PC-9 (cell line): Measurements from ENCODE around the gene TTC39C. TPM values are rescaled to one million over a fixed set of nuclear protein-coding genes. Genes with fewer than 3 reads are reported as not detected.

Experiments
- BruUV-seq: library from RNA; stranded (reverse); fragments of 400-500 nt; replicated peaks from 2 replicates; lab custom pipeline; 2021; lab: Mats Ljungman, UMichigan
- CTCF ChIA-PET: fragments of 300-600 bp; sonication (Branson Sonifier 250); formaldehyde crosslinking; loops from one replicate; lab custom pipeline; 2022; ENCODE audit warnings: antibody characterized with exemption; lab: Charles Lee
- POLR2A ChIA-PET: fragments of 300-600 bp; sonication (Branson Sonifier 250); formaldehyde crosslinking; loops from one replicate; lab custom pipeline; 2022; ENCODE audit warnings: antibody characterized with exemption; ENCODE audit not compliant: unreplicated experiment; lab: Charles Lee
- DNase-seq, 2 experiments: peaks; one replicate each; pipeline versions ENCODE4 v3.0.0 to v3.0.0-alpha.2; 2015 to 2022; ENCODE audit warnings: mixed read lengths in 1 of 2
- H2AFZ ChIP-seq: fragments of 200-600 bp; sonication (generic); 2 replicates; pipeline ENCODE4 v1.8.1; 2017; ENCODE audit warnings: antibody characterized with exemption
- H3F3A ChIP-seq: fragments of 200-600 bp; sonication (generic); 2 replicates; pipeline ENCODE4 v1.8.1; 2017; ENCODE audit warnings: antibody characterized with exemption, mild to moderate bottlenecking, low read depth; ENCODE audit not compliant: insufficient read depth
- H3K27ac ChIP-seq: fragments of 200-600 bp; sonication (generic); 2 replicates; pipeline ENCODE4 v1.6.1; 2016; ENCODE audit warnings: mixed run types
- H3K27me3 ChIP-seq: fragments of 200-600 bp; sonication (generic); 2 replicates; pipeline ENCODE4 v1.6.1; 2016; ENCODE audit warnings: low read depth, mixed run types; ENCODE audit not compliant: insufficient read depth
- H3K36me3 ChIP-seq: fragments of 200-600 bp; sonication (generic); 2 replicates; pipeline ENCODE4 v1.6.1; 2016; ENCODE audit warnings: low read depth, mixed run types
- H3K4me1 ChIP-seq: fragments of 200-600 bp; sonication (generic); replicated peaks from 2 replicates; pipeline ENCODE4 v1.6.1; 2016; ENCODE audit warnings: mixed run types; ENCODE audit not compliant: insufficient read depth
- H3K4me2 ChIP-seq: fragments of 200-600 bp; sonication (generic); 2 replicates; pipeline ENCODE4 v1.6.1; 2017; ENCODE audit warnings: mixed run types
- H3K4me3 ChIP-seq: fragments of 200-600 bp; sonication (generic); 2 replicates; pipeline ENCODE4 v1.6.1; 2016; ENCODE audit warnings: mixed run types
- H3K79me2 ChIP-seq: fragments of 200-600 bp; sonication (generic); 2 replicates; pipeline ENCODE4 v1.6.1; 2017; ENCODE audit warnings: low read depth, mixed run types
- H3K9me2 ChIP-seq: fragments of 200-600 bp; sonication (generic); 2 replicates; pipeline ENCODE4 v1.8.1; 2017; ENCODE audit warnings: mild to moderate bottlenecking; ENCODE audit not compliant: insufficient read depth
- H3K9me3 ChIP-seq: fragments of 200-600 bp; sonication (generic); 2 replicates; pipeline ENCODE4 v1.8.1; 2016; ENCODE audit warnings: low read depth; ENCODE audit not compliant: insufficient read depth
- H4K20me1 ChIP-seq: fragments of 200-600 bp; sonication (generic); 2 replicates; pipeline ENCODE4 v1.8.1; 2017; ENCODE audit not compliant: insufficient read depth
- CTCF ChIP-seq: fragments of 200-600 bp; sonication (generic); conservative IDR thresholded peaks from 2 replicates; pipeline ENCODE4 v1.6.1; 2017; ENCODE audit warnings: mixed run types, antibody characterized with exemption, mild to moderate bottlenecking, moderate library complexity
- EZH2 ChIP-seq: fragments of 200-600 bp; sonication (generic); IDR thresholded peaks from 2 replicates; pipeline ENCODE4 v1.8.0; 2017; ENCODE audit warnings: antibody characterized with exemption, low read depth
- intact Hi-C: fragments of 100-400 bp; cut with micrococcal nuclease; formaldehyde crosslinking; loops from one replicate; pipeline ENCODE4 v1.10.0; 2022; ENCODE audit not compliant: unreplicated experiment
- total RNA-seq: library from RNA; stranded (reverse); gene quantifications from 2 replicates; pipeline ENCODE4 v1.2.3, GENCODE V29; 2021

TTC39C gene
- total RNA-seq, 1 experiment from 2014 or later: 15.3 TPM

- Histone ChIP-seq H3K4me3 (0 out of 2 replicates have a peak overlapping the region, but pooled peaks have one; percentile 26), H3K4me1 (peaks cover 26% of the 10 kb centered on the region), H3K9me2 (no peaks in the 10 kb centered on the region), H2AFZ (no peak overlapping the region), H3K36me3 (no peaks in the 10 kb centered on the region), H3K27ac (peak overlapping the region; percentile 32; the same call in 1 of the 2 replicates), H3F3A (peaks cover 14% of the 10 kb centered on the region), H3K9me3 (no peaks in the 10 kb centered on the region), H3K79me2 (no peaks in the 10 kb centered on the region), H3K27me3 (no peaks in the 10 kb centered on the region), H3K4me2 (peak overlapping the region; percentile 43), H4K20me1 (no peaks in the 10 kb centered on the region)
- intact Hi-C loops: no loop called here
- CTCF ChIA-PET: no interaction called here
- BruUV-seq: no TSS peak
- peak; percentile 40 to 80 for DNase-seq
- TF ChIP-seq CTCF (no peak), EZH2 (no peak)
- POLR2A ChIA-PET: no interaction called here
Measured at GRCh38 chr18:23994361-23994902, 20.1 kb upstream of the TTC39C start.

GRCh38 chr18:23995180-23995579 lies 19.4 kb upstream of the TTC39C start:
- Histone ChIP-seq H3K27ac (no peak overlapping the region), H3K4me1 (peaks cover 29% of the 10 kb centered on the region), H3K9me3 (no peaks in the 10 kb centered on the region), H3K79me2 (no peaks in the 10 kb centered on the region), H3K4me3 (no peak overlapping the region), H3K9me2 (no peaks in the 10 kb centered on the region), H3K4me2 (no peak overlapping the region), H2AFZ (no peak overlapping the region), H3K36me3 (no peaks in the 10 kb centered on the region), H3F3A (peaks cover 14% of the 10 kb centered on the region), H4K20me1 (no peaks in the 10 kb centered on the region), H3K27me3 (no peaks in the 10 kb centered on the region)
- BruUV-seq: no TSS peak
- DNase-seq: no peak
- POLR2A ChIA-PET: interaction anchor here (0.7 kb wide), 1 partner anchor 31 kb away, joined by 8 read pairs; no protein-coding TSS in a partner anchor
- no peak for TF ChIP-seq CTCF
- TF ChIP-seq EZH2: no peak
- CTCF ChIA-PET: no interaction called here
- intact Hi-C loops: no loop called here

- Histone ChIP-seq H3K9me2 (no peaks in the 10 kb centered on the region), H3K27ac (no peak overlapping the region), H3K36me3 (no peaks in the 10 kb centered on the region), H3K4me3 (no peak overlapping the region), H3K27me3 (no peaks in the 10 kb centered on the region), H3K79me2 (no peaks in the 10 kb centered on the region), H4K20me1 (no peaks in the 10 kb centered on the region), H3F3A (peaks cover 14% of the 10 kb centered on the region), H2AFZ (no peak overlapping the region), H3K9me3 (no peaks in the 10 kb centered on the region), H3K4me1 (peaks cover 29% of the 10 kb centered on the region), H3K4me2 (no peak overlapping the region)
- intact Hi-C loops: no loop called here
- CTCF ChIA-PET: no interaction called here
- no TSS peak for BruUV-seq
- no peak for DNase-seq
- POLR2A ChIA-PET: interaction anchor here (0.5 kb wide), 1 partner anchor 120 kb away, joined by 3 read pairs; no protein-coding TSS in a partner anchor
- TF ChIP-seq EZH2 (no peak), CTCF (no peak)
Measured at GRCh38 chr18:23998018-23998417, 16.5 kb upstream of the TTC39C start.
